ENCODE results near the gene KLF2.

- TF ChIP-seq EZH2 (IDR thresholded peaks at IDR 0.05) (no peak), POLR2AphosphoS5 (IDR thresholded peaks at IDR 0.05; ENCODE audit: borderline replicate concordance, low read depth, low read length) (no peak)
Measured at GRCh38 chr19:16289594-16289993, 35.0 kb upstream of the KLF2 start.

All from SK-N-MC (cell line).